K562 (cell line): ENCODE data around the gene ELOVL5. TPM values are rescaled to one million over a fixed set of nuclear protein-coding genes. Genes with fewer than 3 reads are reported as not detected.
A peak's percentile ranks its signal among the peaks of the same experiment; 100 is the strongest.

ENCODE experiments used
- ATAC-seq: fragments of 200-7000 bp; cut with Tn5 transposase; 3 replicates; pipeline ENCODE4 v1.9.1; 2020; ENCODE audit warnings: moderate library complexity
- BruUV-seq: library from RNA; stranded (reverse); fragments of 400-500 nt; replicated peaks from 2 replicates; lab custom pipeline; 2021; lab: Mats Ljungman, UMichigan
- CTCF ChIA-PET: fragments of 300-600 bp; formaldehyde crosslinking; extraction: SDS; loops from one replicate; lab custom pipeline; 2021; ENCODE audit warnings: low intra/inter-chr PET ratio; lab: Yijun Ruan, JAX
- POLR2A ChIA-PET: fragments of 300-600, 350-650 bp; sonication (Branson Sonifier 250); formaldehyde crosslinking; extraction: SDS; loops from one replicate; lab custom pipeline; 2021; ENCODE audit warnings: antibody characterized with exemption, inconsistent platforms; lab: Yijun Ruan, JAX
- DNase-seq, 4 experiments: peaks; one replicate each; pipeline versions ENCODE4 v3.0.0 to v3.0.0-alpha.2; 2011 to 2018; ENCODE audit warnings: low spot score in 3 of 4, mixed read lengths in 3 of 4; ENCODE audit errors: extremely low read depth in 1 of 4
- FAIRE-seq: peaks from 2 replicates; lab custom pipeline; 2011; peaks lifted over from hg19 to GRCh38; lab: Jason Lieb, UNC
- H2AFZ ChIP-seq: 2 replicates; pipeline ENCODE4 v1.6.0; 2011; ENCODE audit warnings: low read depth, low read length, control low read depth, inconsistent platforms
- H3K27ac ChIP-seq: fragments of 200-600 bp; 3 replicates; pipeline ENCODE4 v1.8.0; 2011; ENCODE audit warnings: low read depth, mild to moderate bottlenecking, control low read depth, inconsistent platforms, low read length, moderate library complexity, mixed read lengths; ENCODE audit errors: extremely low read depth
- H3K27me3 ChIP-seq, 2 experiments: fragments of 300-600 bp in 1 of 2; 2 replicates in 1 of 2; 3 replicates in 1 of 2; pipeline versions ENCODE4 v1.6.0 to v1.8.0; 2011; ENCODE audit warnings: inconsistent platforms in 2 of 2, low read length in 2 of 2, mild to moderate bottlenecking in 1 of 2, mixed read lengths in 1 of 2, moderate library complexity in 1 of 2; ENCODE audit not compliant: control insufficient read depth in 2 of 2, insufficient read depth in 2 of 2
- H3K36me3 ChIP-seq: fragments of 300-600 bp; 3 replicates; pipeline ENCODE4 v1.8.0; 2011; ENCODE audit warnings: mild to moderate bottlenecking, low read length, inconsistent platforms; ENCODE audit not compliant: control insufficient read depth, insufficient read depth
- H3K4me1 ChIP-seq, 2 experiments: fragments of 200-600 bp in 1 of 2; replicated peaks in 1 of 2; 2 replicates in 1 of 2; 3 replicates in 1 of 2; pipeline versions ENCODE4 v1.5.1 to v1.8.0; 2011; ENCODE audit warnings: inconsistent platforms in 2 of 2, low read length in 2 of 2, mild to moderate bottlenecking in 1 of 2, mixed read lengths in 1 of 2, moderate library complexity in 1 of 2; ENCODE audit not compliant: control insufficient read depth in 2 of 2, insufficient read depth in 2 of 2
- H3K4me2 ChIP-seq: 2 replicates; pipeline ENCODE4 v1.6.1; 2011; ENCODE audit warnings: low read length, control low read depth, inconsistent platforms, mixed read lengths; ENCODE audit not compliant: insufficient read depth
- H3K4me3 ChIP-seq: fragments of 200-600 bp; sonication (generic), shearing (Covaris generic); 2 replicates; pipeline ENCODE4 v1.5.1; 2016; ENCODE audit warnings: control low read depth, inconsistent platforms
- H3K79me2 ChIP-seq: fragments of 200-600 bp; 3 replicates; pipeline ENCODE4 v1.8.0; 2011; ENCODE audit warnings: low read length, inconsistent platforms; ENCODE audit not compliant: control insufficient read depth, insufficient read depth
- H3K9ac ChIP-seq, 2 experiments: 2 replicates each; pipeline versions ENCODE4 v1.6.0 to v1.6.1; 2011; ENCODE audit warnings: low read depth in 2 of 2, low read length in 2 of 2, control low read depth in 1 of 2, inconsistent platforms in 1 of 2, mild to moderate bottlenecking in 1 of 2, mixed read lengths in 1 of 2; ENCODE audit not compliant: insufficient read depth in 1 of 2
- H3K9me1 ChIP-seq: one replicate; pipeline ENCODE4 v1.6.0; 2011; ENCODE audit warnings: inconsistent platforms, mild to moderate bottlenecking, low read length, moderate library complexity; ENCODE audit not compliant: control insufficient read depth, insufficient read depth
- H3K9me3 ChIP-seq: replicated peaks from 2 replicates; pipeline ENCODE4 v1.5.1; 2011; ENCODE audit warnings: low read depth, low read length, inconsistent platforms; ENCODE audit not compliant: control insufficient read depth, insufficient read depth
- H4K20me1 ChIP-seq: replicated peaks from 2 replicates; pipeline ENCODE4 v1.6.1; 2011; ENCODE audit warnings: low read length, inconsistent platforms, mixed read lengths; ENCODE audit not compliant: control insufficient read depth, insufficient read depth
- ARID1B ChIP-seq: fragments of 450-650 bp; IDR thresholded peaks from 2 replicates; pipeline ENCODE4 v1.6.1; 2016; ENCODE audit warnings: antibody characterized with exemption, mild to moderate bottlenecking, inconsistent platforms
- ARID3A ChIP-seq: IDR thresholded peaks from 2 replicates; pipeline ENCODE4 v1.6.1; 2012; ENCODE audit warnings: low read depth, low read length, improper control_type of control experiment, borderline replicate concordance
- C11orf30 ChIP-seq: fragments of 450-650 bp; IDR thresholded peaks from 2 replicates; pipeline ENCODE4 v1.6.1; 2016; ENCODE audit warnings: low read depth, mild to moderate bottlenecking
- DPF2 ChIP-seq: fragments of 450-650 bp; IDR thresholded peaks from 2 replicates; pipeline ENCODE4 v1.6.1; 2016
- JUND ChIP-seq, 2 experiments: IDR thresholded peaks; 2 replicates in 1 of 2; 3 replicates in 1 of 2; pipeline ENCODE4 v1.6.1; 2011; ENCODE audit warnings: borderline replicate concordance in 2 of 2, low read depth in 2 of 2, low read length in 2 of 2, improper control_type of control experiment in 1 of 2, missing biosample characterization in 1 of 2, missing genetic modification characterization in 1 of 2, missing genetic modification reagents in 1 of 2
- MAFF ChIP-seq: IDR thresholded peaks from 2 replicates; pipeline ENCODE4 v1.6.1; 2012; ENCODE audit warnings: low read length, improper control_type of control experiment
- MAFG ChIP-seq: fragments of 450-650 bp; conservative IDR thresholded peaks from 2 replicates; pipeline ENCODE4 v1.6.1; 2016; ENCODE audit warnings: missing genetic modification characterization, missing compliant biosample characterization
- MAFK ChIP-seq: IDR thresholded peaks from 2 replicates; pipeline ENCODE4 v1.6.1; 2011; ENCODE audit warnings: low read length, improper control_type of control experiment
- MAX ChIP-seq: sonication (generic); formaldehyde crosslinking; IDR thresholded peaks from 2 replicates; pipeline ENCODE4 v1.9.0; 2022; ENCODE audit warnings: mild to moderate bottlenecking, missing genetic modification reagents
- MBD2 ChIP-seq: sonication (generic); IDR thresholded peaks from 2 replicates; pipeline ENCODE4 v1.6.1; 2016; ENCODE audit warnings: low read depth, borderline replicate concordance
- MTA2 ChIP-seq: fragments of 450-650 bp; IDR thresholded peaks from 2 replicates; pipeline ENCODE4 v1.6.1; 2016; ENCODE audit warnings: low read depth
- NFE2 ChIP-seq: IDR thresholded peaks from 2 replicates; pipeline ENCODE4 v1.6.1; 2014; ENCODE audit warnings: antibody characterized with exemption, low read depth
- RUNX1 ChIP-seq: sonication (generic); IDR thresholded peaks from 2 replicates; pipeline ENCODE4 v1.6.1; 2016; ENCODE audit warnings: antibody characterized with exemption, low read depth
- SPI1 ChIP-seq: IDR thresholded peaks from 2 replicates; pipeline ENCODE4 v1.6.1; 2011; ENCODE audit warnings: low read depth, low read length, control low read depth, borderline replicate concordance
- ZNF253 ChIP-seq: fragments of 250-450 bp; sonication (Bioruptor Pico); conservative IDR thresholded peaks from 2 replicates; pipeline ENCODE4 v1.6.1; 2021; ENCODE audit warnings: mild to moderate bottlenecking
- ZNF316 ChIP-seq: fragments of 450-650 bp; IDR thresholded peaks from 2 replicates; pipeline ENCODE4 v1.6.1; 2016
- ZNF384 ChIP-seq: IDR thresholded peaks from 2 replicates; pipeline ENCODE4 v1.6.1; 2012; ENCODE audit warnings: low read depth, low read length, improper control_type of control experiment
- WGBS: fragments of 100-300 bp; shearing (Covaris generic); methylation state at CpG from one replicate; pipeline ENCODE4 v1.1.6; 2016; ENCODE audit warnings: low coverage, mixed read lengths; ENCODE audit not compliant: insufficient coverage; ENCODE audit errors: missing lambda C conversion rate; 5-methylcytosine and 5-hydroxymethylcytosine counted together
- in situ Hi-C: fragments of 300-500 bp; cut with MboI; formaldehyde crosslinking; loops from 4 replicates; pipeline ENCODE4 v1.15.0; 2018; ENCODE audit warnings: inconsistent platforms, mixed read lengths
- intact Hi-C: fragments of 100-400 bp; cut with micrococcal nuclease; formaldehyde crosslinking; loops from 2 replicates; pipeline ENCODE4 v1.14.2; 2022
- polyA plus RNA-seq, 8 experiments: library from polyadenylated mRNA; depleted of rRNA in 4 of 8; stranded (reverse) in 5 of 8; unstranded in 3 of 8; fragments of >200 nt; fragmentation: Nextera tagmentation in 2 of 8; fragmentation: Illumina TruSeq in 1 of 8; extraction: Ambion mirVana in 2 of 8; extraction: Trizol in 1 of 8; gene quantifications; 2 replicates each; pipeline versions ENCODE4 v1.2.1 to v1.2.3, GENCODE V29; 2011 to 2014; ENCODE audit warnings: inconsistent platforms in 1 of 8, missing spikeins in 1 of 8
- total RNA-seq, 7 experiments: library from RNA; depleted of rRNA in 6 of 7; stranded (reverse); fragments of >200 nt in 6 of 7; fragmentation: Illumina TruSeq in 2 of 7; extraction: Trizol in 2 of 7; gene quantifications; 2 replicates each; pipeline versions ENCODE4 v1.2.1 to v1.2.3, GENCODE V29; 2011 to 2021; ENCODE audit warnings: low replicate concordance in 1 of 7

Gene ELOVL5
- total and polyA plus RNA-seq, 9 of the 15 experiments (the other 6 are each of a cell fraction or from before 2014, with no cell fraction given), result 70.6 to 245 (median 132) TPM

GRCh38 chr6:53326372-53327016 lies 22.3 kb downstream of the ELOVL5 start:
- Histone ChIP-seq H3K4me1 (peaks cover 14 to 46% of the 10 kb centered on the region in 2 experiments), H3K9ac (peak overlapping the region in 1 of 2 experiments; percentile 1; a peak in 1 of 4 replicates)

More at GRCh38 chr6:53326372-53327016, 22.3 kb downstream of the ELOVL5 start:
- Histone ChIP-seq H3K4me2 (peak overlapping the region; percentile 44), H3K9me1 (no peaks in the 10 kb centered on the region), H2AFZ (no peak overlapping the region), H3K4me3 (no peak overlapping the region), H3K9me3 (no peaks in the 10 kb centered on the region), H3K27me3 (no peaks in the 10 kb centered on the region), H4K20me1 (peaks cover 26% of the 10 kb centered on the region), H3K79me2 (peaks cover 100% of the 10 kb centered on the region), H3K27ac (peak overlapping the region; percentile 59), H3K36me3 (peaks cover 27% of the 10 kb centered on the region; the same call in 2 of the 3 replicates)
- WGBS, result 38% methylated on average over 11 of the region's 11 CpGs
- ATAC-seq, result peak; percentile 55
- POLR2A ChIA-PET, result interaction anchor here (0.5 to 1.5 kb wide), 5 partner anchors 11 to 33 kb away, joined by 3 to 8 read pairs (median 4); no protein-coding TSS in a partner anchor
- CTCF ChIA-PET, result no interaction called here
- no TSS peak for BruUV-seq
- no peak for TF ChIP-seq ARID3A
- no peak for TF ChIP-seq ZNF253 (CRISPR knock-in tag)
- peak; percentile 34; the same call in 1 of the 2 replicates for TF ChIP-seq ZNF384
- 0 out of 2 replicates have a peak, but pooled peaks have one; percentile 9 for TF ChIP-seq ARID1B
- TF ChIP-seq MAFK, result peak; percentile 28; the same call in 1 of the 2 replicates
- 0 out of 2 replicates have a peak, but pooled peaks have one; percentile 23 for TF ChIP-seq JUND (IDR thresholded peaks at IDR 0.05; ENCODE audit: borderline replicate concordance, low read depth, low read length)
- no peak for TF ChIP-seq JUND (tag; IDR thresholded peaks at IDR 0.05; ENCODE audit: borderline replicate concordance, low read depth, low read length)
- peak; percentile 74 for TF ChIP-seq NFE2
- TF ChIP-seq SPI1, result peak; percentile 59; the same call in 1 of the 2 replicates
- TF ChIP-seq ZNF316, result peak; percentile 53
- 0 out of 2 replicates have a peak, but pooled peaks have one; percentile 47 for TF ChIP-seq MAFG (tag)
- 0 out of 2 replicates have a peak, but pooled peaks have one; percentile 22 for TF ChIP-seq MAX (CRISPR knock-in tag)
- TF ChIP-seq MAFF, result 0 out of 2 replicates have a peak, but pooled peaks have one; percentile 6
- TF ChIP-seq DPF2, result 0 out of 2 replicates have a peak, but pooled peaks have one; percentile 19
- TF ChIP-seq MTA2, result no peak
- peak; percentile 48; the same call in 1 of the 2 replicates for TF ChIP-seq C11orf30
- no peak for TF ChIP-seq MBD2
- TF ChIP-seq RUNX1, result no peak
- no peak for FAIRE-seq
- DNase-seq, result peak in 1 of 4 experiments; percentile 50
- intact Hi-C loops (no loop called here), in situ Hi-C loops (no loop called here)
